NCI-H1105 (cell line): Measurements from ENCODE around the gene MKRN3.

Source experiments
- DNase-seq: peaks from one replicate; lab custom pipeline; 2025; lab: John Stamatoyannopoulos, UW

Gene MKRN3

DNA sequence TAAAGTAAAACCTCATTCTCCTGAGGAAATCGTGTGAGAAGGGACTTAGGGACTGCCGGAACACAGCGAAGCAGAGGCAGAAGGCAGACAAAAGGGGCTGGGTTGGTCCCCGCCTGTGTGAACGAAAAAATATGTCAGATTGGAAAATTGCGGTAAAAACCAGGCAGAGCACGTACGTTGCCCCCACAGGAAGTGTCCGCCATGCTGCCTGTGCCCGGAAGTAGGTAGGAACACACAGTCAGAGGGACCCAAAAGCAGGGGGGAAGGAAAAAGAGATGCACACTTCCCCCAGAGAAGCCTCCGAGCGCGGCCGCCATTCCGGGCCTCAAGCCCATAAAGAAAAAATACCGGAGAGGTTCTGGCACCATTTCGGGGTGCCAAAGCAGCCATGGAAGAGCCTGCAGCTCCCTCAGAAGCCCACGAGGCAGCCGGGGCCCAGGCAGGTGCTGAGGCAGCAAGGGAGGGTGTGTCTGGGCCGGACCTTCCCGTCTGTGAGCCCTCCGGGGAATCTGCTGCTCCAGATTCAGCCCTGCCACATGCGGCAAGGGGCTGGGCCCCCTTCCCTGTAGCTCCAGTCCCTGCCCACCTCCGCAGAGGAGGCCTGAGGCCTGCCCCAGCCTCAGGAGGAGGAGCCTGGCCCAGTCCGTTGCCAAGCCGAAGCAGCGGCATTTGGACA is at the start of gene MKRN3:
MKRN3 (plus strand) TSS at position 280 of the 676 bp plus-strand sequence; CDS start at position 389, 109 bp downstream.
- no peak for DNase-seq

DNA sequence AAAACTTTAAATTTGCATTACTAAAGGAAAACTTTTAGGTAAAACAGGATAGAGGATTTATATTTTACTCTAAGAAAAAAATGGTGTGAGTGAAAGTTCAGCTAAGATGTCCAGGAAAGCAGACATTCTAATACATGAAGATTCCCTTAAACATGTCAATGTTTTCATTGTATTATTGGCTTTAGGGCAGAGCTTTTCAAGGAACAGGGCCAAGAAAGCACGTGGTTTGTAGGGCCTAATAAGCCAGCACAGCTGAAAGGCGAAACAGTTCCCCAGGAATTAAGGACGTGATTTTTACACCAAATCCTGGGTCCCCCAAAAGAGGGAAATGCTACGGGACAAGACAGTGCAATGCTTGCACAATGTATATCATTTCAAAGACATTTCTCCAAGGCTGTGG is 48.6 kb upstream of the MKRN3 start:
- no peak for DNase-seq

- DNase-seq = no peak
Measured at GRCh38 chr15:23518104-23518503, 47.4 kb upstream of the MKRN3 start.

DNA sequence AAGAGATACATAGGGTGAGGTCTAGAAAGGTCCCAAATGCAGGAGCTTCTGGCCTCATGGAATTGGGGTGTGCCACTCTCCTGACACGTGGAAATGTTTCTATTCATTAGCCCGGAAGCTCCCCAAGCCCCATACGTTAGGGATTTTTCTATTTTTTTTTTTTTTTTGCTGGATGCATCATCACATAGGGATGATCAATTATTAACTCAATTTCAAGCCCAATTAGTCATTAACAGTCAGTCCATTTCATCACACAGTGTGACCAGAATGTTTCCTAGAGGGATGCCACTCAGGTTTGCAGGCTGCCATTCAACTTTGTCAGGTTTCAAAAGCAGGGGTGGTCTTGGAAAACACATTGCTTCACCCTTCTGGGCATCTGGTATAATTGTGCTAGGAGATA is 40.7 kb upstream of the MKRN3 start:
- no peak for DNase-seq

DNA sequence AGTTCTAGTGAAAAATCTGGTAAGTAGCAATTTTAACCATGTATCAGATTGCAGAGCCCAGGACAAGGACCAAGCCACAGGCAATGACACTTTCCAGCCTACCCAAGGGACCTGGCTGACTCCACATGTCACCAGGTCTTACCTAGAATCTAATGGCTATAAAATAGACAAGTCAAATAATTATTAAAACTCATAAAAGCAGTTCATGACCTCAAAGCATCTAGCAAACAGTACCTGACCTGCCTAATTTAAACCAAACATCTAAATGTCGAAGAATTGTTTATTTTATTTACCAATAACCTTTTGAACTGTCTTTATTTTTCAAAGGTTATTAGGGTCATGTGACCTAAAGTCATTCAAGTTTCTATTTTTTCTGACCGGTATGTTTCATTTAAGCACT is 35.6 kb upstream of the MKRN3 start:
- DNase-seq = no peak

GRCh38 chr15:23532024-23532423 is 33.5 kb upstream of the MKRN3 start:
- DNase-seq = no peak

GRCh38 chr15:23536659-23537058 is 28.8 kb upstream of the MKRN3 start:
- DNase-seq = no peak

- peak; percentile 52 for DNase-seq
Measured at GRCh38 chr15:23538648-23539047, 26.8 kb upstream of the MKRN3 start.

DNA sequence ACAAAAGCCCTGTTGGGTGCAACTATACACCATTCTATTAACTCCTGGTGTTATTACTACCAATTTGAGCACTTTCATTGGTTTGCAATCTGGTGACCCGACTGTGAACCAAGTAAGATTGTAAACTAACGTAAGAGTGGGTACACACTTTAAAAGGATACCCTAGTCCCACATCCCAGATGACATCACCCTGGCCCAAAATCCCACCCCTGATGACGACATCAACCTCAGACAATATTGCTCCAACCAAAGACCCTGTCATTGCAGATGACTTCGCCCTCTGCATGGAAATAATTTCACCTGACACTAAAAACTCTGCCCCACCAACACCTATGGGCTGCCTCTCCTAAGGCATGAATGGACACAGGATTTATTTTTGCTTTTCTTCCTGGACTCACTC is 25.6 kb upstream of the MKRN3 start:
- no peak for DNase-seq

DNA sequence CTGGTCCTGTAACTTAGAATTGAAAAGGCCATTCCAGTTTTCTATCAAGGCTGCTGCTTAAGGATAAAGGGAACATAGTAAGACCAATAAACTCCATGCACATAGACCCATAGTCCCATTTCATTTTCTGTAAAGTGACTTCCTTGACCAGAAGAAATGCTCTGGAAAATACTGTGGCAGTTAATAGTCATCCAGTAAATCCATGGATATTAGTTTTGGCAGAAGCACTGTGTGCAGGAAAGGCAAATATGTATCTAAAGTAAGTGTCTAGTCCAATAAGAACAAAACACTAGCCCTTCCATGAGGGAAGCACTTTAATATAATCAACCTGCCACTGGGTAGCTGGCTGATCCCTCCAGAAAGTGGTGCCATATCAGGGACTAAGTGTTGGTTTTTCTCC is 19.3 kb upstream of the MKRN3 start:
- DNase-seq = no peak

GRCh38 chr15:23548071-23548470 is 17.4 kb upstream of the MKRN3 start:
- no peak for DNase-seq

- DNase-seq = no peak
Measured at GRCh38 chr15:23561914-23562313, 3.6 kb upstream of the MKRN3 start.

DNA sequence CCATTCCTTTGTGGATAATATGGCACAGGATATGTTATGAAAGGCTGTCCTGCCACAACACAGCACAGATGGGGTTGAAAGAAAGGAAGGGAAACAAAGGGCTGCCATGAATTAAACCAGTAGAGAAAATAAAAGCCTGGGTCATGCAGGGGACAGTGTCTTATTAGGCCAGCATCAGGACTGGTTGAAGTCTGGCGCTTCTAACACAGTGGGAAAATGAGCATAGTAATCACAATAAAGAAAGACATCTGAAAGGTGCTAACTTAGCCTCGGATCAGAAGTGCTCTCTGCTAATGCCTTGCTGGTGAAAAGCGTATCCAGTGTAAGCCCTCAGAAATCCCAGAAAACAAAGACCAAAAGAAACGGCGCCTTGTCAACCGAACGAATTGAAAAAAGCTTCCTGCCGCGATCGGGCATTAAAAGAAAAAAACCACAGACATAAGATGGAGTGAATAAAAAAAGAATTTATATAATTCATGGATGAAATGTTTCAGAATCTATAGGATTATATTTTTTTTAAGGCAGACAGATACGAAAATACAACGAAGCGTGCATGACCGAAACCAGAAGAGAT is 566 bp upstream of the MKRN3 start:
- DNase-seq = no peak

- DNase-seq = peak; percentile 79
Measured at GRCh38 chr15:23566071-23566554, 639 bp downstream of the MKRN3 start.

DNA sequence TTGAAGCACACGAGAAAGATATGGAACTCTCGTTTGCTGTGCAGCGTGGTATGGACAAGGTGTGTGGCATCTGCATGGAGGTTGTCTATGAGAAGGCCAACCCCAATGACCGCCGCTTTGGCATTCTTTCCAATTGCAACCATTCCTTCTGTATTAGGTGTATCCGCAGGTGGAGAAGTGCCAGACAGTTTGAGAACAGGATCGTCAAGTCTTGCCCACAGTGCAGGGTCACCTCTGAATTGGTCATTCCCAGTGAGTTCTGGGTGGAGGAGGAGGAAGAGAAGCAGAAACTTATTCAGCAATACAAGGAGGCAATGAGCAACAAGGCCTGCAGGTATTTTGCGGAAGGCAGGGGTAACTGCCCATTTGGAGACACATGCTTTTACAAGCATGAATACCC is 1.2 kb downstream of the MKRN3 start:
- no peak for DNase-seq

DNA sequence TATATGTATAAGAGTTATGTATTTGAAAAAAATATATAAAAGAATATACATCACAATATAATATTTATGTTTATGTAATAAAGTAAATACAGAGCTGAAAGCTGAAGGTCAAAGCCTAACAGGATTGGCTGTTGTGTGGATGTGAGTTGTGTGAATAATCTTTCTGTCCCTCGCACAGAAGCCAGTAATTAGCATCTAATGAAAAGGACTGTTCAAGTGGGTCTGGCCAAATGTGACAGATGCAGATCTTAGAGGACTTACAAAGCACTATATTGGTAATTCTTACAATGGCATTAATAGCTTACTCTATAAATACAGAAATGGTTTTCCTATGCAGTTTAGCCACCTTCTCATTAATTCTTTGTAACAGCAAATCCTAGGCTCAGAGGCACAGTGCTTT is 2.4 kb downstream of the MKRN3 start:
- DNase-seq = peak; percentile 53

- no peak for DNase-seq
Measured at GRCh38 chr15:23569151-23569925, 3.9 kb downstream of the MKRN3 start.

- DNase-seq = no peak
Measured at GRCh38 chr15:23570486-23570885, 5.0 kb downstream of the MKRN3 start.

DNA sequence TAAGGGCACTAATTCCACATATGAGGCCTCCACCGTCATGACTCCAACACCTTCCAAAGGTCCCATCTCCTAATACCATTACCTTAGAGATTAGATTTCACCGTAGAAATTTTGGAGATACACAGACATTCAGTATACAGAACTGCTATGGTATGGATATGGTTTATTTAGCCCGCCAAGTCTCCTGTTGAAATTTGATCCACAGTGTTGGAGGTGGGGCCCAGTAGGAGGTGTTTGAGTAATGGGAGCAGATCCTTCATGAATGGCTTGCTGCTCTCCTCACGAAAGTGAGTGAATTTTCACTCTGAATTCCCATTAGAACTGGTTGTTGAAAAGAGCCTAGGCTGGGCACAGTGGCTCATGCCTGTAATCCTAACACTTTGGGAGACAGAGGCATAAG is 7.4 kb downstream of the MKRN3 start:
- DNase-seq = no peak

DNA sequence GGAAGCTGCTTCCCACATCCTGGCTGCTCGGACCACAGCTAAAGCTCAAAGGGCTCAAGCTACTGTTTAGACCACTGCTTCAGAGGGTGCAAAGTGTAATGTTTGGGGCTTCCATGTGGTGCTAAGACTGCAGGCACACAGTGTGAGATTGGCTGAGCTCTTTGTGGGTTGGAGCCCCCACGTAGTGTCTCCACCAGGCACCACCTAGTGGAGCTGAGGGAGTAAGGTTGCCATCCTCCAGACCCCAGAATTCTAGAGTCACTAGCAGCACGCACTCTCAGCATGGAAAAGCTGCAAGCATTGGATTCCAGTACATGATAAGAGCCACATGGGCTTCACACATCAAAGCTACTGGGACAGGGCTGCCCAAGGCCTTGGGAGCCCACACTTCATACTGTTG is 9.3 kb downstream of the MKRN3 start:
- DNase-seq = no peak

- no peak for DNase-seq
Measured at GRCh38 chr15:23576061-23576460, 10.6 kb downstream of the MKRN3 start.

DNA sequence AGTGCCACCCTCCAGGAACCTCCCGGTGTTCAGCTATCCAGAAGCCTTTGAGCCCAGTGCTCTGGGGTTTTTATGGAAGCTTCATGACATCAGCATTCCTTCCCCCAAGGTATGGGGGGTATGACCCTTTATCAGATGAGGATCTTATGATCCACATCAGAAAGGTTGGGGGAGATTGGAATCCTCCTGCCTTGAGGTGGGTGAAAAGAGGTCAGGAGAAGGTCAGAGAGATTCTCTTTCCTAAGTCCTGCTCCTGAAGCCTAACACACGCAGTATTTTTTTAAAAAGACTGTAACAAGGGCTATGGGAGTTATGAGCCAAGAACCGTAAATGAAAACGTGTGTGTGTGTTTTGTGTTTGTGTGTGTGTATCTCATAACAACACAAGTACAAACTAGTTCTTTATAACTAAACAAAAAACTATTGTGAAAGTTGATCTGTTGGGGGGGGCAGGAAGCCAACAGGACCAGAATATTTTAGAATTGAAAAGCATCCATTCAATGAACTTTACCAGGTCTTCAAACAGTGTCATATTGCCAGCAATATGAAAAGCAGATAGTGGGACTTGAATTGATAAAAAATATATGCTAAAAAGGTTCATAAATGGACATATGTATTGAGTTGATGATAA is 13.2 kb downstream of the MKRN3 start:
- DNase-seq = no peak

GRCh38 chr15:23588268-23588667 is 22.8 kb downstream of the MKRN3 start:
- no peak for DNase-seq
